OCI-LY3 (cell line): ENCODE measurements around the gene FOXN1.

Experiments
- H2AFZ ChIP-seq: fragments of 200-600, 300-600 bp; shearing (Covaris generic); 2 replicates; pipeline ENCODE4 v1.6.0; 2014; ENCODE audit warnings: antibody characterized with exemption, low read depth, low read length
- H3K27ac ChIP-seq: fragments of 200-600, 300-600 bp; sonication (generic); 2 replicates; pipeline ENCODE4 v1.5.1; 2014; ENCODE audit warnings: mild to moderate bottlenecking, low read length, moderate library complexity, mixed read lengths
- H3K27me3 ChIP-seq: fragments of 200-600, 300-600 bp; sonication (generic); 2 replicates; pipeline ENCODE4 v1.6.1; 2014; ENCODE audit warnings: low read depth, low read length, mixed read lengths
- H3K36me3 ChIP-seq: fragments of 200-600, 300-600 bp; sonication (generic); replicated peaks from 2 replicates; pipeline ENCODE3; 2014; ENCODE audit warnings: low read depth, low read length, mixed read lengths
- H3K4me1 ChIP-seq: fragments of 300-600, 200-600 bp; sonication (generic); 2 replicates; pipeline ENCODE4 v1.6.1; 2014; ENCODE audit warnings: low read length, mixed read lengths
- H3K4me2 ChIP-seq: fragments of 200-600, 300-600 bp; sonication (generic); 2 replicates; pipeline ENCODE4 v1.6.1; 2014; ENCODE audit warnings: low read length, mixed read lengths
- H3K4me3 ChIP-seq: fragments of 300-600, 200-600 bp; sonication (generic); 2 replicates; pipeline ENCODE4 v1.5.1; 2014; ENCODE audit warnings: antibody characterized with exemption, mild to moderate bottlenecking, low read length, moderate library complexity
- H3K79me2 ChIP-seq: fragments of 300-600, 200-600 bp; shearing (Covaris generic); 2 replicates; pipeline ENCODE4 v1.6.1; 2014; ENCODE audit warnings: mild to moderate bottlenecking, low read length, mixed read lengths
- H3K9ac ChIP-seq: fragments of 300-600, 200-600 bp; shearing (Covaris generic); 2 replicates; pipeline ENCODE4 v1.6.0; 2014; ENCODE audit warnings: mild to moderate bottlenecking, low read length, moderate library complexity
- H3K9me3 ChIP-seq: fragments of 200-600, 300-600 bp; shearing (Covaris generic); 2 replicates; pipeline ENCODE4 v1.6.1; 2014; ENCODE audit warnings: low read length, mixed read lengths; ENCODE audit not compliant: insufficient read depth
- H4K20me1 ChIP-seq: fragments of 200-600, 300-600 bp; sonication (generic); 2 replicates; pipeline ENCODE4 v1.6.1; 2016; ENCODE audit warnings: low read length, mixed read lengths; ENCODE audit not compliant: insufficient read depth
- CTCF ChIP-seq: fragments of 200-600, 300-600 bp; sonication (generic); IDR thresholded peaks from 2 replicates; pipeline ENCODE4 v1.5.1; 2014; ENCODE audit warnings: antibody characterized with exemption, low read length, low read depth
- EZH2phosphoT487 ChIP-seq: fragments of 200-600 bp; shearing (Covaris generic); IDR thresholded peaks from 2 replicates; pipeline ENCODE4 v1.6.1; 2018; ENCODE audit warnings: antibody characterized with exemption, mixed run types, low read depth

Gene FOXN1

GRCh38 chr17:28475151-28475900, 30.8 kb upstream of the FOXN1 start:
- no peaks in the 10 kb centered on the region for H3K9me3 ChIP-seq
- H2AFZ ChIP-seq = no peak overlapping the region
- no peaks in the 10 kb centered on the region for H3K27me3 ChIP-seq
- H3K36me3 ChIP-seq = no peaks in the 10 kb centered on the region
- no peaks in the 10 kb centered on the region for H4K20me1 ChIP-seq
- no peaks in the 10 kb centered on the region for H3K79me2 ChIP-seq
- no peak overlapping the region for H3K9ac ChIP-seq
- H3K4me3 ChIP-seq = no peak overlapping the region
- no peak overlapping the region for H3K4me2 ChIP-seq
- TF ChIP-seq EZH2phosphoT487 (no peak), CTCF (no peak)
- H3K4me1 ChIP-seq = peaks cover 18% of the 10 kb centered on the region
- no peak overlapping the region for H3K27ac ChIP-seq

- no peak overlapping the region for H3K27ac ChIP-seq
- no peaks in the 10 kb centered on the region for H3K36me3 ChIP-seq
- TF ChIP-seq CTCF = no peak
- TF ChIP-seq EZH2phosphoT487 = no peak
- no peak overlapping the region for H3K4me3 ChIP-seq
- H3K9ac ChIP-seq = no peak overlapping the region
- H4K20me1 ChIP-seq = no peaks in the 10 kb centered on the region
- no peaks in the 10 kb centered on the region for H3K9me3 ChIP-seq
- peaks cover 14% of the 10 kb centered on the region for H3K4me1 ChIP-seq
- H3K79me2 ChIP-seq = no peaks in the 10 kb centered on the region
- no peak overlapping the region for H2AFZ ChIP-seq
- H3K4me2 ChIP-seq = no peak overlapping the region
- no peaks in the 10 kb centered on the region for H3K27me3 ChIP-seq
These were observed 29.9 kb upstream of the FOXN1 start for GRCh38 chr17:28476076-28476865.

GRCh38 chr17:28477928-28478327, 28.2 kb upstream of the FOXN1 start:
- H3K4me1 ChIP-seq = peaks cover 11% of the 10 kb centered on the region
- H2AFZ ChIP-seq = no peak overlapping the region
- no peak overlapping the region for H3K4me2 ChIP-seq
- 0 out of 2 replicates have a peak, but pooled peaks cover 3% of the 10 kb centered on the region for H3K27me3 ChIP-seq
- H3K79me2 ChIP-seq = no peaks in the 10 kb centered on the region
- H3K9me3 ChIP-seq = no peaks in the 10 kb centered on the region
- H3K9ac ChIP-seq = no peak overlapping the region
- no peak for TF ChIP-seq CTCF
- TF ChIP-seq EZH2phosphoT487 = no peak
- no peaks in the 10 kb centered on the region for H3K36me3 ChIP-seq
- no peaks in the 10 kb centered on the region for H4K20me1 ChIP-seq
- no peak overlapping the region for H3K4me3 ChIP-seq
- H3K27ac ChIP-seq = no peak overlapping the region
